K562 treated with DMSO at 1 percent for 24 hours (cell line): ENCODE data around the gene SUDS3. TPM values are rescaled to one million over a fixed set of nuclear protein-coding genes. Genes with fewer than 3 reads are reported as not detected.

Source experiments
- total RNA-seq: library from RNA; unstranded; fragments of 300-600 nt; gene quantifications from 2 replicates; pipeline ENCODE4 v1.2.3, GENCODE V29; 2022; ENCODE audit warnings: low read depth; ENCODE audit not compliant: insufficient read depth

The SUDS3 gene, protein sequence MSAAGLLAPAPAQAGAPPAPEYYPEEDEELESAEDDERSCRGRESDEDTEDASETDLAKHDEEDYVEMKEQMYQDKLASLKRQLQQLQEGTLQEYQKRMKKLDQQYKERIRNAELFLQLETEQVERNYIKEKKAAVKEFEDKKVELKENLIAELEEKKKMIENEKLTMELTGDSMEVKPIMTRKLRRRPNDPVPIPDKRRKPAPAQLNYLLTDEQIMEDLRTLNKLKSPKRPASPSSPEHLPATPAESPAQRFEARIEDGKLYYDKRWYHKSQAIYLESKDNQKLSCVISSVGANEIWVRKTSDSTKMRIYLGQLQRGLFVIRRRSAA
- total RNA-seq, result 13.8 and 15.7 TPM in 2 replicates

DNA sequence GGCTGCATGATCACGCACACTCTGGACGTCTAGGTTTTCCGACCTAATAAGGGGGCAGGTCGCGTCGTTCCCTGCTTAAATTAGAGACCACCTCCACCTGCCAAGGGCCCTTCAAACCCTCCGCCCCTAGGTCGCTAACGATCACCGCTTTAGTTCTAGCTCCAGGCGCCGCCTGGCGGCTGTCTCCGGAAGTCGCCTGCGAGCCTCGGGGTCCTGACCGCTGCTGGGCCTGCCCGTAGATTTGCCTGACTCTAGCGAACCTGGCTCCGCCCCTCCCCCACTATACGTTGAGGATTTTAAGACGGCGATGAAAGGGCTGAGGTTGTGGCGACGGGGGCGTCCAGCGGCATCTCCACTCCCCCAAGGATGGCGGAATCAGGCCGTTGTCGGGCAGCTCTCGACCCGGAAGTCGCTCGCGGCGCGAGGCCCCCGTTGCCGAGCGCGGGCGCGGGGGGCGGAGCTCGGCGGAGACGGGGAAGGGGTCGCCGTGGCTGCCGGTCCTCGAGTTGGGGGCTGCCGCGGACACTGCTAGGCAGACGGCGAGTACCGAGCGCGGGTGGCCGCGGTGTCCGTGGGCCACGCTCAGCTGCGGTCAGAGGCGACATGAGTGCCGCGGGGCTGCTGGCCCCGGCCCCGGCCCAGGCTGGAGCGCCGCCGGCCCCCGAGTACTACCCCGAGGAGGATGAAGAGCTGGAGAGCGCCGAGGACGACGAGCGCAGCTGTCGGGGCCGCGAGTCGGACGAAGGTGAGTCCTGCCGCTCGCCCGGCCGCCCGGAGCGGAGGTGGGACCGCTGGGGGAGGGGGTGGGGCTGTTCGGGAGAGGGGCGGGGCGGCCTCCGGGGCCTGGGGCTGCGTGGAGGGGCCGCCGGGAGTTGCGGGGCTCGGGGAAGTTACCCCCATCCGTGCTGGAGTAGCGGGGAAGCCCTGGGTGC, at the start of gene SUDS3:
TSS of gene SUDS3 (plus strand) at position 467 of the 932 bp plus-strand sequence. CDS start at position 604, 137 bp downstream.

DNA sequence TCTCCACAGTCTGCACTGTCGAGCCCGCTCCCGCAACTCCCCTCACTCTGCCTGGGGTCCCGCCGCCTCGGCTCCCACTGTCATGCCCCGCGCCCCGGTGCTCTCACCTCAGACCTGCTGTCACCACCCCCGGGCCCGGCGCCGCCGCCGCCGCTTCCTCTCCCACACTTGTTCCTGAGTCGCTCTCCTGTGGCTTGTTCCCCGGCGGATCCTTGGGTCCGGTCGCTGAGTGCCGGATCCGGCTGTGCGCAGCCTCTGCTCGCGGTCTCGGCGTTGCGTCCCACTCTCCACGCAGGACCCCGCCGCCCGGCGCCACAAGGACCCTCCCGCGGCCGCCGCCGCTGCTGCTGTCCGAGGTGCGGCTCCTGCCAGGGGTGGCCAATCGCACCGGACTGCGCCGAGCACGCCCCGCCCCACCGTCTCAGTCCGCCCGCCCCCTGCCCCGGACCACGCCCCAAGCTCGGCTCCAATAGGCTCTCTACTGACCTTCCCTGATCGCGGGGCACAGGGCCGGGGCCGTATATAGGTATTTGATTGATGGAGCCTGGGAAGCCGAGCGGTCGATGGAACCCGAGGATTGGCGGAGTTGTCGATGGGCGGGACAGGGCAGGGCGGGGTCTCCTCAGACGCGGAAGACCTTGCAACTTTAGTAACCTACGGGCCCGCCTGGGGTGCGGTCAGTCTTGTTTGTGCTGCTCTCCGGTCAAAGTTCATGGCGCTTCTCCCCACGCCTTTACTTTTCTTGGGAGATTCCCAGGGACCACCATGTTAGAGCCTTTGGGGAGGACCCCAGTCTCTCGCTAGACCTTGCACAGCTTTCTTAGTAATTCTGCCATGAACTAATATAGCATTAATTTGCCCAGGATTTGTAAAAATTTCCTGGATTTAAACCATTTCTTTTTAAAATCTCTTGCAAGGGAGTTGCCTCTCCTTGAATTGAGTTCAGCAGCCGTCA, 3.5 kb upstream of the SUDS3 start, which contains the start of gene TAOK3:
TSS of gene TAOK3 (minus strand) at position 367 of the 955 bp plus-strand sequence. CDS start 117,340 bp downstream, outside the sequence.

Other genes with a start within 250 kb of the SUDS3 start
- 83.0 and 88.4 TPM in 2 replicates for gene PEBP1, start 240.4 kb upstream of the SUDS3 start, total RNA-seq
- gene TAOK3, start 3.6 kb upstream of the SUDS3 start, total RNA-seq, result 19.6 and 21.2 TPM in 2 replicates